Suprapubic skin (tissue), 4 donors: ENCODE results near the gene CDYL2. TPM values are rescaled to one million over a fixed set of nuclear protein-coding genes. Genes with fewer than 3 reads are reported as not detected.

Experiments
- DNase-seq, 2 donors: peaks; one replicate each; pipeline ENCODE4 v3.0.0-alpha.2; 2019; ENCODE audit warnings: low spot score in 2 of 2
- H3K27ac ChIP-seq: fragments of 200-600 bp; sonication (generic); one replicate; pipeline ENCODE4 v1.5.1; 2019
- H3K27me3 ChIP-seq: fragments of 200-600 bp; sonication (generic); one replicate; pipeline ENCODE4 v1.5.1; 2019
- H3K36me3 ChIP-seq: fragments of 200-600 bp; sonication (generic); one replicate; pipeline ENCODE4 v1.5.1; 2019
- H3K4me1 ChIP-seq: fragments of 200-600 bp; sonication (generic); one replicate; pipeline ENCODE4 v1.5.1; 2019
- H3K4me3 ChIP-seq: fragments of 200-600 bp; sonication (generic); one replicate; pipeline ENCODE4 v1.5.1; 2019; ENCODE audit warnings: mild to moderate bottlenecking
- H3K9me3 ChIP-seq: fragments of 200-600 bp; sonication (generic); one replicate; pipeline ENCODE4 v1.5.1; 2019
- EP300 ChIP-seq: sonication (generic); formaldehyde crosslinking; IDR thresholded peaks from one replicate; pipeline ENCODE4 v1.6.1; 2017; ENCODE audit warnings: antibody characterized with exemption
- POLR2A ChIP-seq, 2 donors: fragments of 450-650 bp; IDR thresholded peaks; one replicate each; pipeline ENCODE4 v1.6.1; 2017; ENCODE audit warnings: antibody characterized with exemption in 2 of 2, mild to moderate bottlenecking in 2 of 2, moderate library complexity in 2 of 2
- POLR2AphosphoS5 ChIP-seq, 3 donors: sonication (generic); formaldehyde crosslinking; IDR thresholded peaks; one replicate each; pipeline ENCODE4 v1.6.1; 2017; ENCODE audit warnings: antibody characterized with exemption in 3 of 3
- WGBS: methylation state at CpG from one replicate; pipeline ENCODE4 v1.1.5; 2018; 5-methylcytosine and 5-hydroxymethylcytosine counted together
- total RNA-seq, 4 donors: library from RNA; depleted of rRNA; stranded (reverse); fragments of >200 nt; gene quantifications; one replicate each; pipeline ENCODE4 v1.1.0, GENCODE V29; 2016
- TF ChIP-seq, protein P1 (sequence below), 2 donors: fragments of 200-600 bp in 1 of 2; fragments of 450-650 bp in 1 of 2; sonication (generic) in 1 of 2; IDR thresholded peaks; one replicate each; pipeline ENCODE4 v1.5.1; 2016 to 2019; ENCODE audit warnings: antibody characterized with exemption in 2 of 2, mild to moderate bottlenecking in 1 of 2, moderate library complexity in 1 of 2

The CDYL2 gene
- total RNA-seq, 4 donors from 2014 or later, result 2.8 to 8.2 (median 3.9) TPM

DNA sequence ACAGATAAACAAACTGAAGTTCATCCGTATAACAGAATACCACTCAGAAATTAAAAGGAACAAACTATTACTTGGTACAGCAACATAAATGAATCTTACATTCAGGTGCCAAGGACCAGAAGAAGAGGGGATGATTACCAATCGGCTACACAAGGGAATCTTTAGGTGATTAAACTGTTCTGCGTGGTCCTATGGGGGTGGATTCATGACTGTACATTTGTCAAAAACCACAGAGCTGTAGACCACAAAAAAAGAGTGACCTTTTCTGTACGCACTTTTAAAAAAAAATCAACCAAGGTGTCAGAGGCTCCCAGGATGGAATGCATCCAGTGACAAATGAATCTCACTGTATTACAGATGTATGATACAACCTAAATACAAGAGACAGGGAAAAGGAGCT, 110.8 kb downstream of the CDYL2 start:
- H3K27me3 ChIP-seq, result no peaks in the 10 kb centered on the region
- WGBS, result 87% methylated on average over 4 of the region's 4 CpGs
- no peaks in the 10 kb centered on the region for H3K36me3 ChIP-seq
- H3K9me3 ChIP-seq, result no peaks in the 10 kb centered on the region
- no peak for DNase-seq
- H3K4me3 ChIP-seq, result no peak overlapping the region
- H3K27ac ChIP-seq, result no peak overlapping the region
- no peaks in the 10 kb centered on the region for H3K4me1 ChIP-seq
- TF ChIP-seq, protein P1, sequence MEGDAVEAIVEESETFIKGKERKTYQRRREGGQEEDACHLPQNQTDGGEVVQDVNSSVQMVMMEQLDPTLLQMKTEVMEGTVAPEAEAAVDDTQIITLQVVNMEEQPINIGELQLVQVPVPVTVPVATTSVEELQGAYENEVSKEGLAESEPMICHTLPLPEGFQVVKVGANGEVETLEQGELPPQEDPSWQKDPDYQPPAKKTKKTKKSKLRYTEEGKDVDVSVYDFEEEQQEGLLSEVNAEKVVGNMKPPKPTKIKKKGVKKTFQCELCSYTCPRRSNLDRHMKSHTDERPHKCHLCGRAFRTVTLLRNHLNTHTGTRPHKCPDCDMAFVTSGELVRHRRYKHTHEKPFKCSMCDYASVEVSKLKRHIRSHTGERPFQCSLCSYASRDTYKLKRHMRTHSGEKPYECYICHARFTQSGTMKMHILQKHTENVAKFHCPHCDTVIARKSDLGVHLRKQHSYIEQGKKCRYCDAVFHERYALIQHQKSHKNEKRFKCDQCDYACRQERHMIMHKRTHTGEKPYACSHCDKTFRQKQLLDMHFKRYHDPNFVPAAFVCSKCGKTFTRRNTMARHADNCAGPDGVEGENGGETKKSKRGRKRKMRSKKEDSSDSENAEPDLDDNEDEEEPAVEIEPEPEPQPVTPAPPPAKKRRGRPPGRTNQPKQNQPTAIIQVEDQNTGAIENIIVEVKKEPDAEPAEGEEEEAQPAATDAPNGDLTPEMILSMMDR (IDR thresholded peaks at IDR 0.05), result no peak
- TF ChIP-seq POLR2AphosphoS5 (IDR thresholded peaks at IDR 0.05), result no peak
- TF ChIP-seq EP300, result no peak
- no peak for TF ChIP-seq POLR2A (IDR thresholded peaks at IDR 0.05)

DNA sequence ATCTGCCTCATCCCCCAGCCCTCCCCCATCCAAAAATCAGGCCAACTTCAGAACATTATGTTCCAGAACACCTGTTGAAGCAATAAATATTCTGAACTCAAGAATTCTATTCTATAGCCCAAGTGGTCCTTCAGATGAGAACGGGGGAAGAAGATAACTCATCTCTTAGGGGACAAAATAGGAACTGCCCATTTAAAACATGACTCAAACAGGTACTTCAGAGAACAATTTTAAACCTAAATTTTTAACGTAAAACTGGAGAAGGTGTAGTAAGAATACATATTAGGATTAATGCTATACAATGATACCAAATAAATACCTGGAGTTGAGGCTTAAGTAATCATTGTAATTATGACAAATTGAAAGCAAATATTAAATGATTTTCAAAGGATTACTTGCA, 112.1 kb downstream of the CDYL2 start:
- Histone ChIP-seq H3K9me3 (no peaks in the 10 kb centered on the region), H3K4me3 (no peak overlapping the region), H3K27me3 (no peaks in the 10 kb centered on the region), H3K36me3 (no peaks in the 10 kb centered on the region), H3K27ac (no peak overlapping the region), H3K4me1 (no peaks in the 10 kb centered on the region)
- TF ChIP-seq POLR2A (IDR thresholded peaks at IDR 0.05) (no peak), POLR2AphosphoS5 (IDR thresholded peaks at IDR 0.05) (no peak), EP300 (no peak)
- TF ChIP-seq, protein P1 (IDR thresholded peaks at IDR 0.05), result no peak
- no peak for DNase-seq
- WGBS, result 91% methylated on average over 2 of the region's 2 CpGs

DNA sequence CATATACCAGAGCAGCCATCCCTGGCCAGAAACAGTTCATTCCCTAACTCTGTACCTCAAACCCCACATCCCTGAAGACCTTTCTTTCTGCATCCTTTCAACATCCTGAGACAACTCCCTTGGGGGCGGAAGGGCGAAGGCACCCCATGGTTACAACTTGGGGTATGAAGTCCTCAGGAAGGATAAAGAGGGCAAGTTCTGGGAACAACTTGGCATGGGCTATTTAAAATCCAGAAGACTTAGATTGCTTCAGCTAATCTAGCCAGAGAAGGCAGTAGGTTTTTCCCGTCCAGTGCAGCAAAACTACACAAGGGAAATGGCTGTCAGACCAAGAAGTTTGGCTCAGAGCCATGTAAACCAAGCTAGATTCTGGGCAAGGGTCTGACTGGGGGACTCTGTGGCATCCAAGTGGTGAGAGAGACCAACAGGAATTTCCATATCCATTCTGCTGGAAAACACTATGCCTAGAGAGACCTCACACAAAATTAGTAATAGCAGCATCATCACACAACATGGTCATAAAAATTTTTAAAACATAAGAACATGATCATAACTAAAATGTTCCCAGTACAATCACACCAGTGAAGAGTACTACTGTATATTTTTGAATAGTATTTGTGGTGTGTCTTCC, 113.2 kb downstream of the CDYL2 start:
- no peaks in the 10 kb centered on the region for H3K36me3 ChIP-seq
- no peak overlapping the region for H3K27ac ChIP-seq
- no peak overlapping the region for H3K4me3 ChIP-seq
- DNase-seq, result no peak
- H3K4me1 ChIP-seq, result no peaks in the 10 kb centered on the region
- H3K27me3 ChIP-seq, result no peaks in the 10 kb centered on the region
- H3K9me3 ChIP-seq, result no peaks in the 10 kb centered on the region
- WGBS, result 94% methylated on average over 3 of the region's 3 CpGs
- TF ChIP-seq POLR2A (IDR thresholded peaks at IDR 0.05) (no peak), POLR2AphosphoS5 (IDR thresholded peaks at IDR 0.05) (no peak), EP300 (no peak)
- TF ChIP-seq, protein P1 (IDR thresholded peaks at IDR 0.05), result no peak

DNA sequence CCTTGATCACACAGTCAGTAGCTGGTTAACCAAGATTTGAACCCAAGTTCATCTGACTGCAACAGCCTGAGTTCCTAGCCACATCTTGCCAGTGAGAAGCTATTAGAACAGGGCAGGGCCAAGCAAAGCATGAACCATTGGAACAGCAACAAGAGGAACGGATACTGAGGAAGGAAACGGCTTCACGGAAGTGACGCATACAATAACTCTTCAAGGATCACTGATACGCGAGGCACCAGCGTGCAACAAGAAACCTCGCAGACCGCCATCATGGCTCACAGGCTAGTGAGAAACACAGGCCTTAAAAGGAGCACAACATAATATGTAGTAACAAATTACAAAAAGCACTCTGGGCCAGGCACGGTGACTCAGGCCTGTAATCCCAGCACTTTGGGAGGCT, 114.9 kb downstream of the CDYL2 start:
- Histone ChIP-seq H3K27ac (no peak overlapping the region), H3K36me3 (no peaks in the 10 kb centered on the region), H3K9me3 (no peaks in the 10 kb centered on the region), H3K27me3 (no peaks in the 10 kb centered on the region), H3K4me1 (no peaks in the 10 kb centered on the region), H3K4me3 (no peak overlapping the region)
- WGBS, result 78% methylated on average over 10 of the region's 10 CpGs
- no peak for TF ChIP-seq POLR2AphosphoS5 (IDR thresholded peaks at IDR 0.05)
- TF ChIP-seq, protein P1 (IDR thresholded peaks at IDR 0.05), result no peak
- no peak for TF ChIP-seq EP300
- TF ChIP-seq POLR2A (IDR thresholded peaks at IDR 0.05), result no peak
- DNase-seq, result no peak

DNA sequence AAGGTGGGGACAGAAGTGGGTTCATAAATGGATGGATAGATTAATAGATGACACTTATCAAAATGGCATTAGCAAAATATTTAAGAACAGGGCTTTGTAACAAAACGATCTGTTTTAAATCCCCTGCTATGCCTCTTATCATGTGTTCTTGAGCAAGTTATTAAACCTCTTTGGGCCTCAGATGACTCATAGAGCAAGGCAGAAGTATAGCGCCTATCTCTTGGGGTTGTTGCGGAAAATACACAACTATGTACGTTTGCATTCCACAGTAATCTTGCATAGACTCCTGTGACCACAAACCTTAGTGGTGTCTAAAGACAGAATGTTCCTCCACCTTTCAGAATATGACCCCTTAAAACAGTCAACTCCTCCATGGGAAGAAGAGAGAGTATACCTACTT, 116.8 kb downstream of the CDYL2 start:
- TF ChIP-seq, protein P1 (IDR thresholded peaks at IDR 0.05), result no peak
- DNase-seq, result no peak
- Histone ChIP-seq H3K9me3 (no peaks in the 10 kb centered on the region), H3K27me3 (no peaks in the 10 kb centered on the region), H3K4me1 (no peaks in the 10 kb centered on the region), H3K27ac (no peak overlapping the region), H3K36me3 (no peaks in the 10 kb centered on the region), H3K4me3 (no peak overlapping the region)
- WGBS, result 87% methylated on average over 4 of the region's 4 CpGs
